H4 (cell line): ENCODE results near the gene MELK. TPM values are rescaled to one million over a fixed set of nuclear protein-coding genes. Genes with fewer than 3 reads are reported as not detected.

ENCODE experiments used
- total RNA-seq: library from RNA; depleted of rRNA; stranded (reverse); fragments of >200 nt; shearing (Covaris generic); gene quantifications from 2 replicates; pipeline ENCODE4 v1.2.3, GENCODE V29; 2014; rRNA removed

The MELK gene
- total RNA-seq, 1 experiment from 2014 or later: 94.5 TPM

Other genes starting within 250 kb of the MELK start
- 13.6 and 14.5 TPM in 2 replicates for gene RNF38, start 172.6 kb upstream of the MELK start, total RNA-seq